NCI-H748 (cell line): Measurements from ENCODE around the gene LYRM1.
A peak's percentile ranks its signal among the peaks of the same experiment; 100 is the strongest.
"Not testable (repeated sequence)": the region's sequence is repeated elsewhere in the genome, so short reads cannot be mapped to it uniquely, and the experiment has no call there.

Source experiments
- DNase-seq: peaks from one replicate; lab custom pipeline; 2025; ENCODE audit not compliant: unreplicated experiment; lab: John Stamatoyannopoulos, UW

Gene LYRM1

DNA sequence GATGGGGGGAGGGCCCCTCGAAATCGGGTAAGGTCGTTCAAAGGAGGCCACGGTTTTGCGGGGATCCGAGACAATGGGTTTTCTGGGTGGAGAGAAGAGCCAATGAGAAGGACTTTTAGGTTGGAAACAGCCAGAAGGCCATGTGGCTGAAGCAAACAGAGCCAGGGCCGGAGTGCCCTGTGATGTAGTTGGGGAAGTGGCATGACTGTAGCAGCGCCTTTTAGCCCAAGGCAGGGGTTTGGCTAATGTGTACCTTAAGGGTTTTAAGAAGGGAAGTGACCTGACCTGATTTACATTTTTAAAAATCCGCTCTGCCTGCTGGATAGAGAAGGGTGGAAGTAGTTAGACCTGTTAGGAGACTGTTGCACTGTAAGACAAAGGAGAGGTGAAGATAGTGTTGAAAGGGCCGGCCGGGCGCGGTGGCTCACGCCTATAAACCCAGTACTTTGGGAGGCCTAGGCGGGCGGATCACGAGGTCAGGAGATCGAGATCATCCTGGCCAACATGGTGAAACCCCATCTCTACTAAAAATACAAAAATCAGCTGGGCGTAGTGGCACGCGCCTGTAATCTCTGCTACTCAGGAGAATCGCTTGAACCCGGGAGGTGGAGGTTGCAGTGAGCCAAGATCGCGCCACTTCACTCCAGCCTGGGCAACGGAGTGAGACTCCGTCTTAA is 1.0 kb downstream of the LYRM1 start:
- DNase-seq, result peak; percentile 46

DNA sequence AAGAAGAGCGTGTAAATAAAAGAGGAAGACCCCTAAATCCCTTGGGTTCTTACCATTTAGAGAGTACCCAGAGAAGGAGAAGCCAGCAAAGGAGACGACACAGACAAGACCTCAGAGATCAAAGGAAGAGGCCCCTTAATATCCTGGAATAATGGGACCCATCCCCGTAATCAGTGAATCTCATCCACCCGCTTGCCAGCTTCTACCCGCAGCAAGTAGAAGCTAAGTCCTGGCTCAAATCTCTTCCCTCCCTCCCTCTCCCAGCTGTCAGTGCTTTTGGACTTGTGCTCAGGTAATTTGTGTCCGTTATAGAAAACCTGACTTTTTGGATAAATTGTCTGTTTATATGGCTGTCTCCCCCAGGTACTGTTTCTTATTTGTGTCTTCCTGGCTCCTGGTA is 1.9 kb downstream of the LYRM1 start:
- no peak for DNase-seq

DNA sequence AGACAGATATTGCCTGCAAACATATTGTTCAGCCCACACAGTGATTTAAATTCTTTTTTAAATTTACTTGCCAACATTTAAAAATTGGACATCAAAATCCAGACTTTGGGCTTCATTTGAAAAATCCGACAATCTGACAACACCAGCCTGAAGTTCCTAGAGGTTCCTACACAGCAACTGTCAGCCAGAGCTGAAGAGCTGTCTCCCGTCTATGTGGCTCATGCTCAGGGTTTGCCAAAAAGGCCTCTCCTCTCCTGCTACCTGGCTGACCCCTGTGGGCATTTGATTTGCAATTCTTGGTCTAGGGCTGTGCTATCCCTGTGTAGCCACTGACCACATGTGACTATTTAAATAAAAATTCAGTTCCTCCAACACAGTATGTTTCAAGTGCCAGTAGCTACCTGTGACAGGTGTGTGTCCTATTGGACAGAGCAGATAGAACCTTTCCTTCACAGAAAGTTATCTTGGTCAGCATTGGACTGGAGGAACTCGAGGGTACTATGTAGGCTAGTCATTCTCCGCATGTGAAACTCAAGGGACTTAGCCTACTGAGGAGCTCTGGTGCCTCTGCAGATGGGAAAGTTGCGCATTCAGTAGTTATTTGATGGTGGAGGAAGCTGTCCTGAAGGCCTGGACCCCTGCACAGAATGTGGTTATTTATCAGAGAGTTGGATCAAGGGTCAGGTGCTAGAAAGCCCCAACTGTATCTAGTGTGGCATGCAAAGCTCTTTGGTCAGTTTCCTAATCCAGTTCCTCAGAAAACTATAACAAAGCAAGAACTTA is 2.7 kb downstream of the LYRM1 start:
- DNase-seq, result no peak

DNA sequence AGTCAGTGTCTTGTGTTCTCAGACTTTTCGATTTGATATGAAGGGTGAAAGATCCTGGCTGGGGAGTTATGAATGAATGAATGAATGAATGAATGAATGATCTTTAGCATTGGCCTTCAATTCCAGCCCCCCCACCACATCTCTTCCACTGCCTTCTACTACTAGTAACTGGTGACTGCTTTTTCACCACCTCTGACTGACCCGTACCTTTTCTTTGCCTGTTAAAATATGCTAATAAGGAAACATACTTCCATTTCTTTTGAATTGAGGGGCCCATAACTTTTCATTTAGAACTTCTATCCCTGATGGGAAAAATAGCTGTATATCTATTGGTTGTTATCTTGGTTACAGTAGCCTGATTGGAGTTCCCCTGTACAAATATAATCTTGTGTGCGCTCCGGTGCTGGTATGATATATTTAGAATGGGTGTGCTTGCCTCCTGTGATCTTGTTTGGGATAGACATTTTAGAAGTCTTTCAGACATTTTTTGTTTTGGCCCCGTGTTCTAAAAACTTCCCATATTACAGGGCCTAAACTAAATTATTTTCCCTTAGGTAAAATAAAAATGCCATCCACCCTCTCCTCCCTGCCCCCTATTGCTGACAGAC is 3.4 kb downstream of the LYRM1 start:
- DNase-seq, result no peak

DNA sequence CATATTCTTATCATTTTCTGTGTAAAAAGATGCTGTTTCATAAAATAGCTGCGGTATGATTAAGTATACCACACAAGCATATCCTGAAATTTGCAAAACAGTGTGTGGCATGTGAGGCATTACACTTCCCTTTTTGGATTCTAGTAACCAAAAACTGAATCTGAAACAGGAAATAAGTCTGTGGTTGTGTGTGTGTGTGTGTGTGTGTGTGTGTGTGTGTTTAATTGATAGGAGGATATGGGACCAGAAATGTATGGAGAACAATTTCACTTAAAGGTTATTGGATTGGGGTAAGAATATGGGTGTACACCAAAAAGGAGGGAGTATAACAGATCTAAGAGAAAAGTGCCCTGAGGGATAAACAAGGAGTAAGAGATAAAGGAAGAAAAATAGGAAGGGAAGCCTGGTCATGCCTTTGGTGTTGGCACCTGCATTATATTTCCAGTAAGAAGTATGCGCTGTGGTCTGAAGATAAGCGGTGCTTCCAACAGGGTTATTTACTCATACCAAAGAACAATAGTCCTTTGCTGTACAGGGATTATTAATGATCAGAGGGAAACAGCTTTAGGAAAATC is 4.0 kb downstream of the LYRM1 start:
- DNase-seq, result no peak

DNA sequence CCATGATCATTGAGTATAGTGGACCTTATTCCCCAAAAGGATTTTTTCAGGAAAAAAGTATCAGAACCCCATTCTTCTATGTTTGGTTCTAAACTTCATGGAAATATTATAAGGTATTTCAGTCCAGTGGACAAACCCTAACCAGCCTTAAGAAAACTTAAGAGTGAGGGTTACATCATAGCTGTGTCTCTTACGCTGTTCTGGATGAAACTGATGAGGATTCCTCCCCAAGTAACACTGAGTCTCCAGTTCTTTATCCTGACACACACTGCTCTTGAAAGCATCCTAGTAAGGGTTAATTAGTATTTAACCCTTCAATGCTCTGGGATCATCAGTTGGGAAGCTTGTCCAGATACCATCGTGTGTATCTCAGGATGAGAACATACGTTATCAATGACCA is 5.0 kb downstream of the LYRM1 start:
- DNase-seq, result no peak

DNA sequence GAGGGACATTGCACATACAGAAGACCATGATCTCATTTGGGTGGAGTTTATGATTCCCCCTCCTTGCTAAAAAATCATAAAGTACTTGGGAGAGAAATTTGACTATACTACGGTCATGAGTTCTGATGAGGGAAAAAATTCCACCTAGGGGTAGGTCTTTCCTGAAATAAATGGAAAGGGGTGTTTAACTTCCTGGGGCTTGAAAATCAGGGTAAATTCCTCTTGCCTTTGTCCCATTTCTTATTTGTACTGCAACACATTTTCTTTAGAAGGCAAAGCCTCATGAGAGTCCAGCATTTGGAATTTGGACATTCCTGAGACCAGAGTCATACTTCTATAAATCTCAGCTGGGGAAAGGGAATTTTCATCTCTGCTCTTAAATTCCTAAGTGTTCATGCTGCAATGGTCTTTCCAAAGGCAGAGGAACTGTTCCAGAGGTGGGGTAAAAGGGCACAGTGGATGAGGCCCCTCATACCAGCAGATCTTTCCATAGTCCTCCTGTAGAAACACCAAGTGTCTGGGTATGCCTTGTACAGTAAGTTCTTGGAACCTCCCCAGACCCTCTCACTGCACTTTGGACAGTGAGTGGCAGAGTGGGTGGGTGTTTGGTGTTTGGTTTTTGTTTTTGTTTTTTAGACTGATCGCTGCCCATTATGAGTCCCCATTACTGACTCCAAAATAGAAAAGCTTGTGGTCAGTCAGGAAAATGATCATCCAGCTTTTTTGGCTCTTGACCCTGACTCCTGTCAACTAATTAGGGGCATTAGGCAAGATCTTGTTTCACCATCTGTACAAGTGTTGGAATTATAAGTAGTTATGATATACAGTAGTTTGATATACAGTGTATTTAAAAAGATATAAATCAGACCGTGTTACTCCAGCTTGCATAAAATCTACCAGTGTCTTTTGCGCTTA is 6.0 kb downstream of the LYRM1 start:
- DNase-seq, result no peak

DNA sequence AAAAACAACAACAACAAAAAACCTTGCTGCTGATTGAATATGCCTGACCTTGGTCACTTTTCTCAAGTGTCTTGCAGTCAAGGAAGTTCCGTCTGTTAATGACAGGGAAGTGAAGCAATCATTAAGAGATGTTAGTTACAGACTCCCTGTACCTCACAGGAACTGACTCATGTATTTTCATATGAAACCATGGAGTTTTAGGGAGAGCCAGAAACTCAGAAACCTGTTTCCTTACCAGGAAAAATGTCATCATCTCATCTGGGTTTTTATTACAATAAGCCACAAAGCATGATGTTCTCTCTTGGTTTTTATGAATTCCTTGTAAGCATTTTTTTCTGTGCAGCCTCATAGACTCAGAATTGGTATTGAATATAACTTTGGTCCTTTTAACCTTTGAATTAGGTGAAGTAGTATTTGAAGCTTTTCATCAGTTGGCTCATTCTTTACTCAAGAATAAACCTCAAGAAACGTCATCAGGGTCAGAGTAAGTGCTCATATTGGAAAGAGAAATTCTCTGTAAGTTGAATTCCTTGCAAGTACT is 10.3 kb downstream of the LYRM1 start:
- DNase-seq, result no peak

DNA sequence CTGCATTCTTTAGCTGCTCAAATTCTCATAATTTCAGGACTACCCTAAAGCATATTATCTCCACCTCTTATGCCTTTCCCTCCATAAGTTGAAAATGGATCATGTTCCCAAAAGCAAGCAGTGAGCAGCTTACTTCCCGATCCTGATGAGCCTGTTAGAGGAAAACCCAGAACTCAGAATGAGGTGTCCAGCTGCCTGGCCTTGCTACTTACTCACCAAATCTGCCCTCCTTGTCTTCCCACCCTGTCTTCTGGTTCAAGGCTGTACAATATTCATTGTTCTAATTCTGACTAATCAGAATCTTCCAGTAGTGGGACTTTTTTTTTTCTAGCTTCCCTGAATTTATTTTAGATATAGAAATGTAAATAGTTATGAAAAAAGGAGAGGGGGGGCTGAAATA is 10.8 kb downstream of the LYRM1 start:
- DNase-seq, result no peak

DNA sequence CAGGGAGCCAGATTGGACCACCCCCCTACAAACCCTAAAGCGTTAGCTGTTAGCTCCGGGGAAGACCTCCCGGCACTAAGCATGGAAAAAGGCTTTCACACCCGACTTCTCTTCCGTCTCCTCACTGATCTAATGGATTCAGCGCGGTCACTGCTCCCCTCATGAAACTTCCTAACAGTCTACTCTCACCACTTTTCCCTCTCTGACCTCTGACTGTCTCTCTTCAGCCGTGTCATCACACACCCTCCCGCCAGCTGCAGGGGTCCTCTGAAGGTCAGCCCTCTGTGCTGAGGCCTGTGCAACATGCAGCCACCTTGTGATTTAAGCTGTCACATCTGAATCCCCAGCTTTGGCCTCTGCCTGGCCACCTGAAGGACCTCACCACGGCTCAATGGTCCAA is 15.7 kb downstream of the LYRM1 start:
- DNase-seq, result no peak

DNA sequence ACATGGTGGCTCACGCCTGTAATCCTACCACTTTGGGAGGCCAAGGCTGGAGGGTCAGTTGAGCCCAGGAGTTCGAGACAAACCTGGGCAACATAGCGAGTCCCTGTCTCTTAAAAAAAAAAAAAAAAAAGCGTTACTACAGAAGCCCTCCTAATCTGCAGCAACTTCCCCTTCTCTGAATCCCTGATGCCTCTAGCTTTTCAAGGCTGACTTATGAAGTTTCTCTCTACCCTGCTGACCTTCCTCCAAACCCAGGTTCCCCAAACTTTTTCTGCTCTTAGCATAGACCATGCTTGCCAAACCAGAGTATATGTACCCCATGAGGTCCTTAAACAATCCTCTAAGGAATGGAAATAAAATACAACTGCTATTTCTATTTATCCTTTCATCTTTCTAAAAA is 16.4 kb downstream of the LYRM1 start:
- no peak for DNase-seq

DNA sequence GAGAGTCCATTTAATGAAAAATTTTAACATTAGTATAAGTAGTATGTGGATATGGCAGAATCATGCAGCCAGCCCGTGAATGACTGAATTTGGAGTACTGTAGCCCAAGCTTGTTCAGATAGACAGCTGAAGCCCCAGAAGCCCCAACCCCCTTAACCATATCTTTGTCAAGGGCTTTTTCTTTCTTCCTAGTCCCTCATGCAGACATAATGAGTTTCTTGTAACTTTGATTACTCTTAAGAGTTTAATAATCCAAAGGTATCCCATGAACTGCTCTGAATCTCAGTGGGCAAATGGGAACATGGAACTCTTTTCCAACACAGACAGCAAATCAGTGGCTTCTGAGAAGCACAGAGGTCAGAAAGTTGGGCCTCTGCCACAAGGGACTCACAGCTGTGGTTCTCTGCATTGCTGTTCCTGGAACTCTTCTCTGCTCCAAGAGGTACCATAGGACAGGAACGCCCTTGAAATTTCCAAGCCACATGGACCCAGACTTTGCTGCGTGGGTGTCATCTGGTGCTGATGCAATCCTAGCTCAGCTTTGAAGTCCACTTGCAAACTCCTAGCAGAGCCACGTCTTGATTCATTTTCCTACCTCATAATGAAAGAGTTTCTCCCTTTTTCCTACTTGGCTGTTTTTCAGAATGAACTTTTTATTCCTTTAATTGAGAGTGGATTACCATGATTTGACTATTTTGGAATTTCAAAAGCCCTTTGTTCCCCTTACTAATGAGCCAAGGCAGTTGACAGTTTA is 18.1 kb downstream of the LYRM1 start:
- DNase-seq, result no peak

DNA sequence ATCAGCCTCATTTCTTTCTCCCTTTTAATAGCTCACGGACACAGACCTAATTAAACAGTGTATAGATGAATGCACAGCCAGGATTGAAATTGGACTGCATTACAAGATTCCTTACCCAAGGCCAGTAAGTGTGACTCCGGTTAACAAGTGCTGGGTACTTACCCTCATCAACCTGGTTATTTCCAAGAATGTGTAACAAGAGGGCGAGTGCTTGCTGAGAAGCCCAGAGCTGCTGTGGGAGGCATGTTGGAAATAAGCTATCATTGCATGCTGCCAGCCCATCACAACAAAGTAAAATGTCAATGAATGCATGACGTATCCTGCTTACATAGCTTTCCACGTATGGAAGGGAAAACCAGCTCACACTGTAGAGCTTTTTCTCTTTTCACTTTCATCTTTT is 19.5 kb downstream of the LYRM1 start:
- DNase-seq, result no peak

DNA sequence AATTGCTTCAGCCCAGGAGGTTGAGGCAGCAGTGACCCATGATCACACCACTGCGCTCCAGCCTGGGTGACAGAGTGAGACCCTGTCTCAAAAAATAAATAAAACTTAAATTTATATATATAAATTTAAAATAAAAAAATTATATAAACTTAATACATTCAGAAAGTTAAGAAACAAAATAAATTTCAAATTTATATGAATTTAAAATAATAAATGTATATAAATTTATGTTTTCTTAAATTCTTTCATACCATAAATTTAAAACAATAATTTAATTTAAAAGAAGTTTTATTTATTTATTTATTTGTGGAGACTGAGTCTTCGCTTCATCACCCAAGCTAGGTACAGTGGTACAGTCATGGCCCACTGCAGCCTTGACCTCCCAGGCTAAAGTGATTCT is 20.2 kb downstream of the LYRM1 start:
- no peak for DNase-seq

DNA sequence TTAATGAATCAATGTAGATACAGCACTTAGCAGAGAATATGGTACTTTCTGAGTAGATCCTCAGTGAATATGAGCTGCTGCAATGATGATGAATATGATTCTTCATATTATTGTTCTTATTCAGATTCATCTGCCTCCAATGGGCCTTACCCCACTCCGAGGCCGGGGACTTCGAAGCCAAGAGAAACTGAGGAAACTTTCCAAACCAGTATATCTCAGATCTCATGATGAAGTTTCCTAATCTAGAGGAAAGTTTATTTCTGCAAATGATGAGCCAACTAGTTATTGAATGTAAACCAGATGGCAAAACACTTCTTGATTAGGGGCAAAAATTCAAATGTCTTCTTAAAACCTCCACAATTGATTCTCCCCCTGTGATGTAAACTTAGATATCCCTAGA is 23.3 kb downstream of the LYRM1 start:
- no peak for DNase-seq

DNA sequence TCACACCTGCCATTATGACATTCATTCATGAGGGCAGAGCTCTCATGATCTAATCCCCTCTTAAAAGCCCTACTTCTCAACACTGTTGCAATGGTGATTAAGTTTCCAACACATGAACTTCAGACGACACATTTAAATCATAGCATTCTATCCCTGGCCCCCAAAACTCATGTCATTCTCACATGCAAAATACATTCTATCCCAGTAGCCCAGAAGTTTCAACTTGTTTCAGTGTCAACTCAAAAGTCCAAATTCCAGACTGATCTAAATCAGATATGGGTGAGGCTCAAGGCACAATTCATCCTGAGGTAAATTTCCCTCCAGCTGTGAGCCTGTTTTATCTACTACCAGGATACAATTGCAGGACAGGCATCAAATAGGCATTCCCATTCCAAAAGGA is 25.2 kb downstream of the LYRM1 start:
- DNase-seq, result no peak

DNA sequence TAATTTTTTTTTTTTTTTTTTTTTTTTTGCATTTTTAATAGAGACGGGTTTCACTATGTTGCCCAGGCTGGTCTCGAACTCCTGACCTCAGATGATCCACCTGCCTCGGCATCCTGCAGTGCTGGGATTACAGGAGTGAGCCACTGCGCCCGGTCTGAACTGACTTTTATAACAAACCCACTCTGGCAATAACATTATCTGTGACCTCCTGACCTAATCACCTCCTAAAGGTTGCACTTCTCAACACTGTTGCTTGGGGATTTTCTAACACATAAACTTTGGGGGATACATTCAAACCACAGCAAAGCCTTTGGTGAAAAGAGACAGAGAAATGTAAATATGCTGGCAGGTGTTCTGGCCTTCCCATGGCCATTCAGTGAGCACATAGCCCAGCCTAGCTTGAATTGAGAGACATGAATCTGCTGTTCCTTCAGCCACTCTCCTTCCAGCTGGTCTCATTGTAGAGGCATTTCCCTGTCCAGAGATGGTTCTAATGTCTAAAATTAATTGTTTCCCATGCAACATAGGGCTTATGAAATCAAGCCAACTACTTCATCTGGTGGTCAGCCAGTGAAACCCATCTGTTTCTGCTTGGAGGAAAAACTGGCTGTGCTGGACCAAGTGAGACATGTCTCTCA is 28.3 kb downstream of the LYRM1 start:
- no peak for DNase-seq

DNA sequence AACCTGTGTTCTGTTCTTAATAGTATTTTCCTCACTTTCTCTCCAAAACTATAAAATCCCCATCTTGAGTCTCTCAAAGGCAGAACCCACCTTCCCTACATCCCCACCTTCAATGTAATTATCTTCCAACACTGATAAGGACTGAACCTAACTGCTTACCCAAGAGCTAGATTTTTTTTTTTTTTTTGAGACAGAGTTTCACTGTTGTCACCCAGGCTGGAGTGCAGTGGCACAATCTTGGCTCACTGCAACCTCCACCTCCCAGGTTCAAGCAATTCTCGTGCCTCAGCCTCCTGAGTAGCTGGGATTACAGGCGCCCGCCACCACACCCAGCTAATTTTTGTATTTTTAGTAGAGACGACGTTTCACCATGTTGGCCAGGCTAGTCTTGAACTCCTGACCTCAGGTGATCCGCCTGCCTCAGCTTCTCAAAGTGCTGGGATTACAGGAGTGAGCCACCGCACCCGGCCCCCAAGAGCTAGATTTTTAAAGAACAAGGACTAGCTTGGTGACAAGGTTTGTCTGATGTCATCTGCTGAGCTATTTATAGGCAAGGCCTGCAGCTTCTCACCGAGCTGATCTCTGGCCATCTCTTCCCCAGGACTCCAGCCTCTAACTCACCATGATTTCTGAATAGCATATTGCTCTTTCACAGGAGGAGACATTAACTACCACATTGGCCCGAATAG is 29.2 kb downstream of the LYRM1 start:
- not testable (repeated sequence) for DNase-seq

DNA sequence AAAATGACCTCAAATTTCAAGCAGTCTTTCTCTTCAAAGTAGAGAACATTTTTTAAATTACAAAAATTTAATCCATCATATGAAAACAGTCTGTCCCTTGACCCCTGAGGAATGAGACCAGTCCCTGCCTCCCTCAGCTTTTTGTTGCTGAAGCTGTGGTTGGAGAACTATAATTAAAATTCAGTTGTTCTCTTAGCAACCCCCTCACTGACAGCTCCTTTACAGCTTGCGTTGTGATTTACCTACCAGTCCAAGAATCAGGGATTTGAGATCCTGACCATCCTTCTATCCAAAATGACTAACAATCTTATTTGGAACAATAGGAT is 29.8 kb downstream of the LYRM1 start:
- DNase-seq, result no peak
